ENCODE measurements around the gene SCARB1. TPM values are rescaled to one million over a fixed set of nuclear protein-coding genes. Genes with fewer than 3 reads are reported as not detected.

The SCARB1 gene
- total RNA-seq, 1 experiment from 2014 or later: 68.3 TPM

DNA sequence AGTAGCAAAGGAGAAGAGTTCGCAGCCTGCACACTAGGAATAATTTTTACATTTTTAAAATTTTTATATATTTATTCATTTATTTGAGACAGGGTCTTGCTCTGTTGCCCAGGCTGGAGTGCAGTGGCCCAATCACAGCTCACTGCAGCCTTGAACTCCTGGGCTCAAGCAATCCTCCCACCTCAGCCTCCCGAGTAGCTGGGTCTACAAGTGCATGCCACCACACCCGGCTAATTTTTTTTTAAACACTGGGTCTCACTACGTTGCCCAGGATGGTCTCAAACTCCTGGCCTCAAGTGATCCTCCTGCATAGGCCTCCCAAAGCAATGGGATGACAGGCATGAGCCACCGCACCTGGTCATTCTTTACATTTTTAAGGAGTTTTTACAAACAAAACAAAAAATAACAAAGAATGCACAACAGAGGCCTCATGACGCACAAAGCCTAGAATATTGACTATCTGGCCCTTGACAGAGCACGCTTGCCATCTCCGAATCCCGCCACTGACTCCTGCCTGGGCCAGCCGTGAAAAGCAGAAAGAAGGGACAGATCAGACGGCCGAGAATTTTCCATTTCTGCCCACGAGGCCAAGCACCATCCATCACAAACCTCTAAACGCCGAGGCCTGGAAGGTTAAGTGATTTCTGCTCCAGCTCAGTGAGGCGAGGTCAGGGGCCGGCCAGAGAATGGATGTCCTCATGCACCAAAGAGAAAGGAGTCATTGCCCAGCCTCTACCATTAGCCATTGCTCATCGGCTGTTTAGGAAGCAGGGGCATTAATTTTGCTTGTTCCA is 120.0 kb downstream of the SCARB1 start:
- POLR2A ChIA-PET: no interaction called here
- ATAC-seq (no peak), DNase-seq (ENCODE audit: low spot score) (no peak)
- H3K36me3 Mint-ChIP-seq: no peaks in the 10 kb centered on the region
- H3K27me3 Mint-ChIP-seq (ENCODE audit: low read depth): no peaks in the 10 kb centered on the region; the same call in 1 of the 2 replicates
- H3K9me3 Mint-ChIP-seq: no peaks in the 10 kb centered on the region
- CTCF ChIA-PET: no interaction called here
- peaks cover 23% of the 10 kb centered on the region for H3K4me1 Mint-ChIP-seq
- TF ChIP-seq ZNF121 (CRISPR knock-in tag; IDR thresholded peaks at IDR 0.05): peak; percentile 49; the same call in 1 of the 2 replicates
- TF ChIP-seq, protein P1, sequence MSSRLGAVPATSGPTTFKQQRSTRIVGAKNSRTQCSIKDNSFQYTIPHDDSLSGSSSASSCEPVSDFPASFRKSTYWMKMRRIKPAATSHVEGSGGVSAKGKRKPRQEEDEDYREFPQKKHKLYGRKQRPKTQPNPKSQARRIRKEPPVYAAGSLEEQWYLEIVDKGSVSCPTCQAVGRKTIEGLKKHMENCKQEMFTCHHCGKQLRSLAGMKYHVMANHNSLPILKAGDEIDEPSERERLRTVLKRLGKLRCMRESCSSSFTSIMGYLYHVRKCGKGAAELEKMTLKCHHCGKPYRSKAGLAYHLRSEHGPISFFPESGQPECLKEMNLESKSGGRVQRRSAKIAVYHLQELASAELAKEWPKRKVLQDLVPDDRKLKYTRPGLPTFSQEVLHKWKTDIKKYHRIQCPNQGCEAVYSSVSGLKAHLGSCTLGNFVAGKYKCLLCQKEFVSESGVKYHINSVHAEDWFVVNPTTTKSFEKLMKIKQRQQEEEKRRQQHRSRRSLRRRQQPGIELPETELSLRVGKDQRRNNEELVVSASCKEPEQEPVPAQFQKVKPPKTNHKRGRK (CRISPR knock-in tag; IDR thresholded peaks at IDR 0.05; ENCODE audit: borderline replicate concordance): no peak
- H3K4me3 Mint-ChIP-seq: no peak overlapping the region
- no peak overlapping the region; the same call in none of the 2 replicates for H3K27ac Mint-ChIP-seq

DNA sequence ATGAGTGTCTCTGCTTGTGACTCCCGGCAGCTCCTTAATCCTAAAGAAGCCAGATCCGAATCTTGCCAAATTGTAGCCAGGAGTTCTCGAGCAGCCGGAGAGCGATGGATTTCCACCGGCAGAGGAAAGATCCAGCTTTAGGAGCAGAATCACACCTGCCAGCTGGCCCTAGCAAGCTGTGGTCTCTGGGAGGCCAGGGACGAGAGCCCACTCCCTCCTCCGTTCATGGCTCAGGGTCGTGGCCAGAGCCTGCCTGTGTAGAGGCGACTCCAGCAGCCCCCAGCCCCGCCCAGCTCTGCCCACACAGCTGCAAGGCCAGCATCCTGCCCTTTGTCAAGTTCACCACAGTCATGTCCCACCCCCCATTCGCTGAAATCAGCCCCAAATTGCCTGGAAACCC is 121.0 kb downstream of the SCARB1 start:
- CTCF ChIA-PET: interaction anchor here (0.8 to 1.4 kb wide), 6 partner anchors 9 to 710 kb away, joined by 3 to 6 read pairs (median 4); no protein-coding TSS in a partner anchor
- POLR2A ChIA-PET: interaction anchor here (0.5 kb wide), 1 partner anchor 1076 kb away, joined by 3 read pairs; no protein-coding TSS in a partner anchor
- TF ChIP-seq ZSCAN18 (CRISPR knock-in tag; IDR thresholded peaks at IDR 0.05): no peak
- TF ChIP-seq IRF2 (CRISPR knock-in tag; IDR thresholded peaks at IDR 0.05; ENCODE audit: borderline replicate concordance, low read depth): no peak
- no peak for TF ChIP-seq ZNF416 (CRISPR knock-in tag; IDR thresholded peaks at IDR 0.05)
- no peak for TF ChIP-seq TEAD1 (CRISPR knock-in tag; IDR thresholded peaks at IDR 0.05)
- TF ChIP-seq SMAD4 (CRISPR knock-in tag; IDR thresholded peaks at IDR 0.05): no peak
- TF ChIP-seq ESRRA (CRISPR knock-in tag; IDR thresholded peaks at IDR 0.05; ENCODE audit: borderline replicate concordance): no peak
- no peak for TF ChIP-seq KAT7 (CRISPR knock-in tag; IDR thresholded peaks at IDR 0.05; ENCODE audit: borderline replicate concordance)
- TF ChIP-seq CTCF (IDR thresholded peaks at IDR 0.05): no peak
- TF ChIP-seq, protein P2, sequence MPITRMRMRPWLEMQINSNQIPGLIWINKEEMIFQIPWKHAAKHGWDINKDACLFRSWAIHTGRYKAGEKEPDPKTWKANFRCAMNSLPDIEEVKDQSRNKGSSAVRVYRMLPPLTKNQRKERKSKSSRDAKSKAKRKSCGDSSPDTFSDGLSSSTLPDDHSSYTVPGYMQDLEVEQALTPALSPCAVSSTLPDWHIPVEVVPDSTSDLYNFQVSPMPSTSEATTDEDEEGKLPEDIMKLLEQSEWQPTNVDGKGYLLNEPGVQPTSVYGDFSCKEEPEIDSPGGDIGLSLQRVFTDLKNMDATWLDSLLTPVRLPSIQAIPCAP (CRISPR knock-in tag; IDR thresholded peaks at IDR 0.05): no peak
- TF ChIP-seq MXD4 (CRISPR knock-in tag; IDR thresholded peaks at IDR 0.05; ENCODE audit: borderline replicate concordance): no peak
- Mint-ChIP-seq H3K27ac (no peak overlapping the region), H3K4me1 (peaks cover 29% of the 10 kb centered on the region), H3K4me3 (no peak overlapping the region), H3K27me3 (ENCODE audit: low read depth) (no peaks in the 10 kb centered on the region; the same call in 1 of the 2 replicates), H3K36me3 (no peaks in the 10 kb centered on the region), H3K9me3 (no peaks in the 10 kb centered on the region)
- peak; percentile 5; the same call in 1 of the 2 replicates for ATAC-seq
- no peak for DNase-seq (ENCODE audit: low spot score)

DNA sequence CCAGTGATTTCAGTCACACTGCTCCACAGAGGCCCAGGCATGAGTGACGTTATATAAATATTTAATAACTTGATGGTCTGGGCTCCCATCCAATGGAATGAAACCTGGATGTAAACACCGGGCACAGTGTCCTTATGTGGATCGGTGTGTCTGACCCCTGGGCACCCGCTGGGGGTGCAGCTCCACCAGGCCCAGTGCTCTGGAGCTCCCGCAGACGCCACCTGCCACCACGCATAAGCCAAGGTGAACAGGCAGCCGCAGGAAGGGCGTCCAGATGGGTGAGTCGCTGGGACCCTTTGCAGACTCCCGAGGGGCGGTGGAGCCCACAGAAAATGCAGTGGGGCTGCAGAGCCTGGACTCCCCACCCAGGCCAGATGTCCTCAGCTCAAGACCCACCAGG is 121.6 kb downstream of the SCARB1 start:
- POLR2A ChIA-PET: no interaction called here
- no peaks in the 10 kb centered on the region for H3K9me3 Mint-ChIP-seq
- no peak overlapping the region for H3K4me3 Mint-ChIP-seq
- no peaks in the 10 kb centered on the region for H3K36me3 Mint-ChIP-seq
- CTCF ChIA-PET: interaction anchor here (1.0 to 1.4 kb wide), 5 partner anchors 8 to 709 kb away, joined by 3 to 6 read pairs (median 4); no protein-coding TSS in a partner anchor
- DNase-seq (ENCODE audit: low spot score) (no peak), ATAC-seq (no peak)
- no peaks in the 10 kb centered on the region; the same call in 1 of the 2 replicates for H3K27me3 Mint-ChIP-seq (ENCODE audit: low read depth)
- no peak overlapping the region for H3K27ac Mint-ChIP-seq
- H3K4me1 Mint-ChIP-seq: peaks cover 29% of the 10 kb centered on the region
- no peak for TF ChIP-seq SP1 (CRISPR knock-in tag; conservative IDR thresholded peaks at IDR 0.05)
- no peak for TF ChIP-seq NR2C2 (CRISPR knock-in tag; IDR thresholded peaks at IDR 0.05)
- no peak for TF ChIP-seq NR3C1 (CRISPR knock-in tag; conservative IDR thresholded peaks at IDR 0.05; ENCODE audit: low read depth)
- TF ChIP-seq ATF6 (CRISPR knock-in tag; IDR thresholded peaks at IDR 0.05): no peak
- TF ChIP-seq RELA (CRISPR knock-in tag; IDR thresholded peaks at IDR 0.05; ENCODE audit: borderline replicate concordance): no peak
- TF ChIP-seq, protein P3, sequence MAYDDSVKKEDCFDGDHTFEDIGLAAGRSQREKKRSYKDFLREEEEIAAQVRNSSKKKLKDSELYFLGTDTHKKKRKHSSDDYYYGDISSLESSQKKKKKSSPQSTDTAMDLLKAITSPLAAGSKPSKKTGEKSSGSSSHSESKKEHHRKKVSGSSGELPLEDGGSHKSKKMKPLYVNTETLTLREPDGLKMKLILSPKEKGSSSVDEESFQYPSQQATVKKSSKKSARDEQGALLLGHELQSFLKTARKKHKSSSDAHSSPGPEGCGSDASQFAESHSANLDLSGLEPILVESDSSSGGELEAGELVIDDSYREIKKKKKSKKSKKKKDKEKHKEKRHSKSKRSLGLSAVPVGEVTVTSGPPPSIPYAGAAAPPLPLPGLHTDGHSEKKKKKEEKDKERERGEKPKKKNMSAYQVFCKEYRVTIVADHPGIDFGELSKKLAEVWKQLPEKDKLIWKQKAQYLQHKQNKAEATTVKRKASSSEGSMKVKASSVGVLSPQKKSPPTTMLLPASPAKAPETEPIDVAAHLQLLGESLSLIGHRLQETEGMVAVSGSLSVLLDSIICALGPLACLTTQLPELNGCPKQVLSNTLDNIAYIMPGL (CRISPR knock-in tag; IDR thresholded peaks at IDR 0.05): no peak
- TF ChIP-seq GABPB1 (CRISPR knock-in tag; IDR thresholded peaks at IDR 0.05): no peak
- TF ChIP-seq ZNF219 (CRISPR knock-in tag; IDR thresholded peaks at IDR 0.05; ENCODE audit: borderline replicate concordance): no peak
- TF ChIP-seq USF2 (CRISPR knock-in tag; IDR thresholded peaks at IDR 0.05): no peak

Measured in WTC11 (cell line).